ENCODE data around the gene TUBB2A. TPM values are rescaled to one million over a fixed set of nuclear protein-coding genes. Genes with fewer than 3 reads are reported as not detected.
"Not testable (repeated sequence)": the region's sequence is repeated elsewhere in the genome, so short reads cannot be mapped to it uniquely, and the experiment has no call there.

TUBB2A gene
- total RNA-seq, 1 donor from 2014 or later: 41.0 TPM

GRCh38 chr6:3181105-3181504 is 23.8 kb upstream of the TUBB2A start:
- no peak for DNase-seq (ENCODE audit: low read depth in 2 of 2)

- not testable (repeated sequence) for DNase-seq (ENCODE audit: low read depth in 2 of 2)
These were observed 22.6 kb upstream of the TUBB2A start for GRCh38 chr6:3179945-3180344.

- not testable (repeated sequence) for DNase-seq (ENCODE audit: low read depth in 2 of 2)
These were observed 21.3 kb upstream of the TUBB2A start for GRCh38 chr6:3178666-3179065.

- peak; percentile 67 to 87 for DNase-seq (ENCODE audit: low read depth in 2 of 2)
These were observed 19.4 kb upstream of the TUBB2A start for GRCh38 chr6:3176562-3177355.

GRCh38 chr6:3175715-3176402 is 18.5 kb upstream of the TUBB2A start:
- DNase-seq (ENCODE audit: low read depth in 2 of 2): no peak

- DNase-seq (ENCODE audit: low read depth in 2 of 2): not testable (repeated sequence)
These were observed 16.3 kb upstream of the TUBB2A start for GRCh38 chr6:3173636-3174089.

- DNase-seq (ENCODE audit: low read depth in 2 of 2): not testable (repeated sequence)
These were observed 15.4 kb upstream of the TUBB2A start for GRCh38 chr6:3172789-3173188.

- not testable (repeated sequence) for DNase-seq (ENCODE audit: low read depth in 2 of 2)
These were observed 14.2 kb upstream of the TUBB2A start for GRCh38 chr6:3171313-3172175.

GRCh38 chr6:3170676-3171075 is 13.3 kb upstream of the TUBB2A start:
- not testable (repeated sequence) for DNase-seq (ENCODE audit: low read depth in 2 of 2)

GRCh38 chr6:3168046-3168445 is 10.7 kb upstream of the TUBB2A start:
- DNase-seq (ENCODE audit: low read depth in 2 of 2): not testable (repeated sequence)

GRCh38 chr6:3166535-3167225 is 9.3 kb upstream of the TUBB2A start:
- DNase-seq (ENCODE audit: low read depth in 2 of 2): not testable (repeated sequence)

GRCh38 chr6:3165631-3166534 is 8.5 kb upstream of the TUBB2A start:
- peak in 1 of 2 donors; percentile 59 for DNase-seq (ENCODE audit: low read depth in 2 of 2)

GRCh38 chr6:3164388-3164787 is 7.0 kb upstream of the TUBB2A start:
- no peak for DNase-seq (ENCODE audit: low read depth in 2 of 2)

- no peak for DNase-seq (ENCODE audit: low read depth in 2 of 2)
These were observed 5.9 kb upstream of the TUBB2A start for GRCh38 chr6:3163248-3163594.

- peak in 1 of 2 donors; percentile 70 for DNase-seq (ENCODE audit: low read depth in 2 of 2)
These were observed 5.4 kb upstream of the TUBB2A start for GRCh38 chr6:3162565-3163247.

GRCh38 chr6:3162067-3162497 is 4.7 kb upstream of the TUBB2A start:
- no peak for DNase-seq (ENCODE audit: low read depth in 2 of 2)

- peak in 1 of 2 donors; percentile 59 for DNase-seq (ENCODE audit: low read depth in 2 of 2)
These were observed 2.7 kb upstream of the TUBB2A start for GRCh38 chr6:3159805-3160781.

All from dermis microvascular lymphatic vessel endothelial cell (primary cell).